ENCODE results near the gene CBFA2T2.

DNA sequence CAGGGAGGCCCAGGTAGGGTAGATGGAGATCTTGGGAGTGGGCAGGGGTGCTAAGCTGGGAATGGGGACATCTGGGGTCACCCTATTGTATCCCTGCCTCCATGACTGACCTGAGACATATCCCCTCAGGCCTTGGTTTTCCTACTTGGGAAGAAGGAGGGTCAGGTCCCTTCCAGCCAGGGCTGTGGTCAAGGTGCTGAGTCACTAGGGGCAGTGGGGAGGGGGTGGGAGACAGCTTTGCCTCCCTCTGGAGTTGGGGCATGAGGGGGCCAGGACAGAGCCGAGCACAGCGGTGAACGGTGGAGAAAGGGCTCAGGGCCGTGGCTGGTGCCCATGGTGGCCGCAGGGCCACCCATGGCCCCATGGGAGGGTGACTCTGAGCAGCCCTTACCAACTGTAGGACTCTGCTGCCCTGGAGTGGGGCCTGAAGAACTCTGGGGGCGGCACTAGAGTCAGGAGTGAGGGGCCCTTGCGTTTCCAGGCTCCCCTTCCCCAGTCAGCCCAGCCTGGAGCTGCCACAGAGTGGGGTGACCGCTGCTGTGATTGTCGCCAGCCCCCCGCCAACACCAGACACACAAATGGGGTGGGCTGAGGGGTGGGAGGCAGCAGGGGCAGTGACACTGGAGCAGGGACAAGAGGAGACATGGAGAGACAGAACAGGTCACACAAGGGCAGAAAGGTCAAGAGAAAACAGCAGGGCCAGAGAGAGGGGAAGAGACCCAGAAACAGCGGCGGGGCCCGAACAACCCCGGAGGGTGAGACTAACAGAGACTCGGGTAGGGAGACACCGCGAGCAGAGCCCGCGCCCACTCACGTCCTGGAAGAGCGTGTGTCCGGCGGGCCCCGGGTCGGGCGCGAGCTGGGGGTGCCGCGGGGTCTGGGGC lies 183.8 kb downstream of the CBFA2T2 start:
- TF ChIP-seq, protein P1, sequence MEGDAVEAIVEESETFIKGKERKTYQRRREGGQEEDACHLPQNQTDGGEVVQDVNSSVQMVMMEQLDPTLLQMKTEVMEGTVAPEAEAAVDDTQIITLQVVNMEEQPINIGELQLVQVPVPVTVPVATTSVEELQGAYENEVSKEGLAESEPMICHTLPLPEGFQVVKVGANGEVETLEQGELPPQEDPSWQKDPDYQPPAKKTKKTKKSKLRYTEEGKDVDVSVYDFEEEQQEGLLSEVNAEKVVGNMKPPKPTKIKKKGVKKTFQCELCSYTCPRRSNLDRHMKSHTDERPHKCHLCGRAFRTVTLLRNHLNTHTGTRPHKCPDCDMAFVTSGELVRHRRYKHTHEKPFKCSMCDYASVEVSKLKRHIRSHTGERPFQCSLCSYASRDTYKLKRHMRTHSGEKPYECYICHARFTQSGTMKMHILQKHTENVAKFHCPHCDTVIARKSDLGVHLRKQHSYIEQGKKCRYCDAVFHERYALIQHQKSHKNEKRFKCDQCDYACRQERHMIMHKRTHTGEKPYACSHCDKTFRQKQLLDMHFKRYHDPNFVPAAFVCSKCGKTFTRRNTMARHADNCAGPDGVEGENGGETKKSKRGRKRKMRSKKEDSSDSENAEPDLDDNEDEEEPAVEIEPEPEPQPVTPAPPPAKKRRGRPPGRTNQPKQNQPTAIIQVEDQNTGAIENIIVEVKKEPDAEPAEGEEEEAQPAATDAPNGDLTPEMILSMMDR (IDR thresholded peaks at IDR 0.05), result no peak
- TF ChIP-seq POLR2A (IDR thresholded peaks at IDR 0.05) (no peak), EP300 (IDR thresholded peaks at IDR 0.05) (no peak)
